Measurements from ENCODE around the gene RBM15. TPM values are rescaled to one million over a fixed set of nuclear protein-coding genes. Genes with fewer than 3 reads are reported as not detected.

The RBM15 gene
- total and polyA plus RNA-seq, 2 of the 4 experiments (the other 2 are of a cell fraction), result 6.3 to 31.7 TPM

- DNase-seq (no peak), ATAC-seq (ENCODE audit: low read depth) (no peak)
- no peak overlapping the region for H2BK20ac ChIP-seq (ENCODE audit: low read depth, low read length)
- CTCF ChIA-PET, result no interaction called here
- no peak overlapping the region for H2BK120ac ChIP-seq (ENCODE audit: low read depth, low read length)
- POLR2A ChIA-PET (ENCODE audit: unreplicated experiment), result no interaction called here
- H3K14ac ChIP-seq (replicated peaks; ENCODE audit: low read depth, low read length), result no peak overlapping the region
- H3K79me1 ChIP-seq (ENCODE audit: low read depth in 1 of 2, low read length in 2 of 2), result no peaks in the 10 kb centered on the region
- no TSS peak for BruUV-seq (replicated peaks)
- H3K27ac ChIP-seq (ENCODE audit: insufficient read depth, low read length), result no peak overlapping the region
- H3K18ac ChIP-seq (ENCODE audit: low read depth, low read length), result no peak overlapping the region
- H3K4me1 ChIP-seq (ENCODE audit: control insufficient read depth, insufficient read depth, low read length), result no peaks in the 10 kb centered on the region
- no peaks in the 10 kb centered on the region for H3K36me3 ChIP-seq (ENCODE audit: control insufficient read depth, insufficient read depth, low read length)
- WGBS, 2 experiments (ENCODE audit: extremely low coverage in 2 of 2, insufficient read length in 1 of 2), result no CpG with 5 or more reads among the region's 4 CpGs
- H3K9ac ChIP-seq (ENCODE audit: low read depth, low read length), result no peak overlapping the region
- in situ Hi-C loops (cut with MboI; ENCODE audit: low sequenced_read_pairs) (no loop called here), intact Hi-C loops (cut with micrococcal nuclease) (loop anchor here (10.0 kb wide), 1 partner anchor 265 kb away; no protein-coding TSS in a partner anchor), dilution Hi-C loops (cut with HindIII; ENCODE audit: low sequenced_read_pairs, unreplicated experiment) (no loop called here)
- H2AK5ac ChIP-seq (ENCODE audit: low read depth, low read length), result no peak overlapping the region
- no peak overlapping the region for H2AFZ ChIP-seq (replicated peaks; ENCODE audit: low read length, poor library complexity)
- H4K91ac ChIP-seq (ENCODE audit: insufficient read depth, low read depth, low read length), result no peak overlapping the region
- H3K27me3 ChIP-seq (ENCODE audit: control insufficient read depth, insufficient read depth, low read length), result peaks cover 11% of the 10 kb centered on the region
- no peak overlapping the region for H2AK9ac ChIP-seq (replicated peaks; ENCODE audit: low read depth, low read length, poor library complexity)
- no peak overlapping the region for H4K5ac ChIP-seq (ENCODE audit: low read depth, low read length)
- TF ChIP-seq MAZ (IDR thresholded peaks at IDR 0.05; ENCODE audit: borderline replicate concordance, low read depth, low read length) (no peak), CEBPB (IDR thresholded peaks at IDR 0.05; ENCODE audit: low read depth, low read length) (peak; percentile 50; the same call in 1 of the 2 replicates), BHLHE40 (IDR thresholded peaks at IDR 0.05; ENCODE audit: low read depth, low read length) (no peak), SMC3 (IDR thresholded peaks at IDR 0.05; ENCODE audit: low read depth, low read length) (no peak)
- H3K56ac ChIP-seq (ENCODE audit: extremely low read depth, insufficient read depth, low read length), result no peak overlapping the region
- H2BK15ac ChIP-seq (ENCODE audit: low read depth, low read length), result no peak overlapping the region
- no peak overlapping the region for H3K4ac ChIP-seq (ENCODE audit: low read depth, low read length)
- no peak overlapping the region for H4K8ac ChIP-seq (ENCODE audit: low read depth in 2 of 2, low read length in 2 of 2)
- no peaks in the 10 kb centered on the region for H3K9me1 ChIP-seq (ENCODE audit: insufficient read depth, low read length)
- no peak overlapping the region for H3K4me3 ChIP-seq (ENCODE audit: insufficient read depth, low read depth, low read length)
- H3K23ac ChIP-seq (ENCODE audit: low read depth, low read length), result no peak overlapping the region
- H4K20me1 ChIP-seq (ENCODE audit: insufficient read depth, low read length), result no peaks in the 10 kb centered on the region
- H3K4me2 ChIP-seq (ENCODE audit: low read depth, low read length), result no peak overlapping the region
- H2BK5ac ChIP-seq (ENCODE audit: low read depth, low read length, poor library complexity, severe bottlenecking), result no peak overlapping the region
- H3K9me3 ChIP-seq (ENCODE audit: control insufficient read depth, insufficient read depth, low read length), result peaks cover 4% of the 10 kb centered on the region; the same call in 1 of the 2 replicates
These were observed 19.6 kb upstream of the RBM15 start for GRCh38 chr1:110319332-110320167.

Data from IMR-90 (cell line).